Smooth muscle cell (in vitro differentiated cells): ENCODE data around the gene ZSWIM6. TPM values are rescaled to one million over a fixed set of nuclear protein-coding genes. Genes with fewer than 3 reads are reported as not detected.

Source experiments
- DNase-seq: peaks from one replicate; lab custom pipeline; 2025; ENCODE audit not compliant: unreplicated experiment; lab: John Stamatoyannopoulos, UW
- H2AFZ ChIP-seq: fragments of 200-600 bp; sonication (generic); 2 replicates; pipeline ENCODE4 v1.6.0; 2016; ENCODE audit warnings: antibody characterized with exemption, low read depth, mild to moderate bottlenecking
- H3F3A ChIP-seq: fragments of 200-600 bp; sonication (generic); 2 replicates; pipeline ENCODE4 v1.6.0; 2017; ENCODE audit warnings: antibody characterized with exemption, low read depth
- H3K27ac ChIP-seq: fragments of 200-600 bp; sonication (generic); 2 replicates; pipeline ENCODE4 v1.5.1; 2016; ENCODE audit warnings: low read depth, mild to moderate bottlenecking
- H3K27me3 ChIP-seq: fragments of 200-600 bp; sonication (generic); 2 replicates; pipeline ENCODE4 v1.6.1; 2016; ENCODE audit warnings: low read depth, mild to moderate bottlenecking
- H3K36me3 ChIP-seq: fragments of 200-600 bp; sonication (generic); 2 replicates; pipeline ENCODE4 v1.5.1; 2016; ENCODE audit warnings: low read depth
- H3K4me1 ChIP-seq: fragments of 200-600 bp; sonication (generic); 2 replicates; pipeline ENCODE4 v1.5.1; 2016; ENCODE audit warnings: low read depth
- H3K4me2 ChIP-seq: fragments of 200-600 bp; sonication (generic); 2 replicates; pipeline ENCODE4 v1.6.0; 2016; ENCODE audit warnings: mild to moderate bottlenecking
- H3K4me3 ChIP-seq: fragments of 200-600 bp; sonication (generic); 2 replicates; pipeline ENCODE4 v1.5.1; 2016; ENCODE audit warnings: mild to moderate bottlenecking
- H3K79me2 ChIP-seq: fragments of 200-600 bp; sonication (generic); 2 replicates; pipeline ENCODE4 v1.6.0; 2016; ENCODE audit warnings: low read depth, mild to moderate bottlenecking
- H3K9ac ChIP-seq: fragments of 200-600 bp; sonication (generic); 2 replicates; pipeline ENCODE4 v1.6.0; 2016; ENCODE audit warnings: low read depth
- H3K9me3 ChIP-seq: fragments of 200-600 bp; sonication (generic); replicated peaks from 2 replicates; pipeline ENCODE4 v1.5.1; 2016; ENCODE audit warnings: low read depth
- H4K20me1 ChIP-seq: fragments of 200-600 bp; sonication (generic); 2 replicates; pipeline ENCODE4 v1.6.0; 2016; ENCODE audit warnings: low read depth
- WGBS: methylation state at CpG from one replicate; pipeline ENCODE4 v1.1.7; 2016; ENCODE audit warnings: low lambda C conversion rate; 5-methylcytosine and 5-hydroxymethylcytosine counted together
- polyA plus RNA-seq: library from polyadenylated mRNA; unstranded; fragments of >200 nt; fragmentation: Nextera tagmentation; extraction: Ambion mirVana; gene quantifications from 2 replicates; pipeline ENCODE4 v1.2.1, GENCODE V29; 2016
- total RNA-seq: library from RNA; depleted of rRNA; stranded (reverse); fragments of >200 nt; gene quantifications from 2 replicates; pipeline ENCODE4 v1.2.3, GENCODE V29; 2014
- TF ChIP-seq, protein P1 (sequence below): fragments of 200-600 bp; sonication (generic); IDR thresholded peaks from 2 replicates; pipeline ENCODE4 v1.5.1; 2017; ENCODE audit warnings: borderline replicate concordance, mild to moderate bottlenecking, antibody characterized with exemption; ENCODE audit not compliant: insufficient read depth, poor library complexity, severe bottlenecking

Gene ZSWIM6
- total and polyA plus RNA-seq, 2 experiments from 2014 or later = 9.1 to 25.5 TPM

DNA sequence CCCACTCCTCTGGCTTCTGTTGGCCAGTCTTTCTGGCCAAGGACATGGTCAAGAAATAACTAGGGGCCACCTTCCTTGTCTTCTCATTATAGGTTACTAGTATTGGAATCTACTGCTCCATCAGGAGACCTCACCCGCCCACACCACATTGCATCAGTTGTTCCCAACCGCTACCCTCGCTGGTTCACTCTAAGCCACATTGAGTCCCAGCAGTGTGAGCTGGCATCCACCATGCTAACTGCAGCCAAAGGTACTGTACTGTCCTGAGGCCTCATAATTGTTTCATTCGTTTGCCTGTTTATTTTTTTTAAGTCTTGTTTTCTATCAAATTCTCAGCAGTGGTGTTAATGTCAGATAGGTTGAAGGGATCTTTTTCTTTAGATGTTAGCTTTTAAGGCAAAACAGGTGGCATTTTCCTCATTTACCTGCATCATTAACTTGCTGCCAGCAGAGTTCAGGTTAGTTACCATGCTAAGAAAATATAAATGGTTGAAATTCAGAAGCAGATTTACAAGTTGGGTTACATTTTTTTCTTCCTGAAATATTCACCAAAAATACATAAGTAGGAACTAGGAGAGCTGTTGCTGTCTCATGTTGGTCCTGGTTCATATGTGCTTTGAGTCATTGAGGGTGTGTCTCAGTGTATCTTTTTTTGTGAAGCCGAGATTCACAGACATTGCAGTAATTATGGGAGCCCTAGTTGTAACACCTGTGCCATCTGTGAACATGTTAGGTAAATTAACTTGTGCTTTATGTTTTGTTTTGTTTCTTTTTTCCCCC lies 206.9 kb downstream of the ZSWIM6 start:
- peaks cover 51% of the 10 kb centered on the region for H3K36me3 ChIP-seq
- WGBS = 87% methylated on average over 5 of the region's 5 CpGs

DNA sequence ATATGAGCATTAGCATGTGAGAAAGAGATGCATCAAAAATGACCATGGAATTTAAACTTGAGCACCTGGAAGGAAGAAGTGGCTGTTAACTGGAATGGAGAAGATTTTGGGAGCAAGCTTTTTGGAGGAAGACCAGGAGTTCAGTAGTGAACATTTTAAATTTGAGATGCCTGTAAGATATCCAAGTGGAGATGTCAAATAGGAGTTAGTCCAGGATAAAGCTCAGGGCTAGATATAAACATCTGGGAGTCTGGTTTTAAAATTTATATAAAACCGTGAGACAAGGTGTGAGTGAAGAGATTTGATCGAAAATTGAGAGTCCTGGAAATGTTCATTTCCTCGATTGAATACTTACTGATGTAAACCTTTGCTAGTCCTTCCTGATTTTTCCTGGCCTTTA lies 217.5 kb downstream of the ZSWIM6 start:
- Histone ChIP-seq H3K79me2 (no peaks in the 10 kb centered on the region), H3K27me3 (no peaks in the 10 kb centered on the region), H2AFZ (no peak overlapping the region), H3F3A (no peaks in the 10 kb centered on the region), H3K9ac (no peak overlapping the region), H3K4me3 (no peak overlapping the region), H3K36me3 (peaks cover 15% of the 10 kb centered on the region), H3K4me2 (no peak overlapping the region), H3K9me3 (no peaks in the 10 kb centered on the region), H4K20me1 (no peaks in the 10 kb centered on the region), H3K4me1 (no peaks in the 10 kb centered on the region), H3K27ac (no peak overlapping the region)
- DNase-seq = no peak
- TF ChIP-seq, protein P1, sequence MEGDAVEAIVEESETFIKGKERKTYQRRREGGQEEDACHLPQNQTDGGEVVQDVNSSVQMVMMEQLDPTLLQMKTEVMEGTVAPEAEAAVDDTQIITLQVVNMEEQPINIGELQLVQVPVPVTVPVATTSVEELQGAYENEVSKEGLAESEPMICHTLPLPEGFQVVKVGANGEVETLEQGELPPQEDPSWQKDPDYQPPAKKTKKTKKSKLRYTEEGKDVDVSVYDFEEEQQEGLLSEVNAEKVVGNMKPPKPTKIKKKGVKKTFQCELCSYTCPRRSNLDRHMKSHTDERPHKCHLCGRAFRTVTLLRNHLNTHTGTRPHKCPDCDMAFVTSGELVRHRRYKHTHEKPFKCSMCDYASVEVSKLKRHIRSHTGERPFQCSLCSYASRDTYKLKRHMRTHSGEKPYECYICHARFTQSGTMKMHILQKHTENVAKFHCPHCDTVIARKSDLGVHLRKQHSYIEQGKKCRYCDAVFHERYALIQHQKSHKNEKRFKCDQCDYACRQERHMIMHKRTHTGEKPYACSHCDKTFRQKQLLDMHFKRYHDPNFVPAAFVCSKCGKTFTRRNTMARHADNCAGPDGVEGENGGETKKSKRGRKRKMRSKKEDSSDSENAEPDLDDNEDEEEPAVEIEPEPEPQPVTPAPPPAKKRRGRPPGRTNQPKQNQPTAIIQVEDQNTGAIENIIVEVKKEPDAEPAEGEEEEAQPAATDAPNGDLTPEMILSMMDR = no peak
- 97% methylated on average over 3 of the region's 3 CpGs for WGBS

More for the DNA sequence above, 206.9 kb downstream of the ZSWIM6 start:
- Histone ChIP-seq H3K4me1 (no peaks in the 10 kb centered on the region), H4K20me1 (peaks cover 6% of the 10 kb centered on the region), H3K9me3 (peaks cover 8% of the 10 kb centered on the region), H2AFZ (no peak overlapping the region), H3K27ac (peak overlapping the region; percentile 20), H3K4me3 (no peak overlapping the region), H3K4me2 (no peak overlapping the region), H3K27me3 (no peaks in the 10 kb centered on the region), H3F3A (no peaks in the 10 kb centered on the region), H3K79me2 (no peaks in the 10 kb centered on the region), H3K9ac (no peak overlapping the region)
- TF ChIP-seq, protein P1 = no peak
- no peak for DNase-seq

DNA sequence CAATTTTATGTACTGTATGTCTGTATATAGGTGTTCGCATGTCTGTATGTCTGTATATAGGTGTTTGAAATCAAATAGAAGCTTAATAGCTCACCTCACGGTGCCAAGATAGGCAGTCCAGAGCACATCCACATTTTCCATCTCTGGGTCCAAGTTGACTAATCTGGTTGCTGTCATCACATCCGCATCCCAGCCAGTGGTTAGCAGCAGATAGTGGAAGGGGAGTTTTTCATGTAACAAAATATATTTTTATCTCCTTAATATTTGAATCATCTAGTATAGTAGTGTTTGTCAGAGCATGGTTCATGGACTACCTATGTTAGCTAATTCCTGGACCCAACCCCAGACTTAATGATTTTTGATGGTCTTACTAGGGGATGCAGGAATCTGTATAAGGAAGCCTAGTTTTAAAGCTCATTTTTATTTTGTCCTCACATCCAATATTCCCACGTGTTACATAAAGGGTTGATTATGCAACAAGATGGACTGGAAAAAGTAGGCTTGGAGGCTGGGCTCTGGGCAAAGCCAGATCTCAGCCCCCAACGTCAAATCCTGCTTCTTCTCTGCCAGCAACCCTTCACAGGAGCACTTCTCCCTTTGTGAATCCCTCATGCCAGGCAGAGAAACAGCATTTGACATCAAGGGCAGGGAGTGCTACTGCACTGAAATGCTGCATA lies 219.7 kb downstream of the ZSWIM6 start:
- no peak for DNase-seq
- H4K20me1 ChIP-seq = no peaks in the 10 kb centered on the region

More for the DNA sequence above, 219.7 kb downstream of the ZSWIM6 start:
- no peak overlapping the region for H3K27ac ChIP-seq
- no peak overlapping the region for H2AFZ ChIP-seq
- H3K4me3 ChIP-seq = no peak overlapping the region
- H3F3A ChIP-seq = no peaks in the 10 kb centered on the region
- no peaks in the 10 kb centered on the region for H3K4me1 ChIP-seq
- H3K27me3 ChIP-seq = no peaks in the 10 kb centered on the region
- 91% methylated on average over 5 of the region's 5 CpGs for WGBS
- no peaks in the 10 kb centered on the region for H3K79me2 ChIP-seq
- H3K4me2 ChIP-seq = no peak overlapping the region
- TF ChIP-seq, protein P1 = no peak
- no peaks in the 10 kb centered on the region for H3K36me3 ChIP-seq
- H3K9me3 ChIP-seq = no peaks in the 10 kb centered on the region
- no peak overlapping the region for H3K9ac ChIP-seq
